Measurements from ENCODE around the gene STRIP2.

GRCh38 chr7:129421717-129422250, 12.4 kb upstream of the STRIP2 start:
- TF ChIP-seq CTCF (IDR thresholded peaks at IDR 0.05) (no peak), POLR2A (IDR thresholded peaks at IDR 0.05) (no peak)

Measured in ovary (tissue), 3 donors.